GM21786 (cell line): ENCODE measurements around the gene HSPA1A.

Experiments
- ATAC-seq: cut with Tn5 transposase; IDR thresholded peaks from one replicate; pipeline ENCODE4 v1.9.1; 2021; ENCODE audit not compliant: unreplicated experiment

HSPA1A gene

DNA sequence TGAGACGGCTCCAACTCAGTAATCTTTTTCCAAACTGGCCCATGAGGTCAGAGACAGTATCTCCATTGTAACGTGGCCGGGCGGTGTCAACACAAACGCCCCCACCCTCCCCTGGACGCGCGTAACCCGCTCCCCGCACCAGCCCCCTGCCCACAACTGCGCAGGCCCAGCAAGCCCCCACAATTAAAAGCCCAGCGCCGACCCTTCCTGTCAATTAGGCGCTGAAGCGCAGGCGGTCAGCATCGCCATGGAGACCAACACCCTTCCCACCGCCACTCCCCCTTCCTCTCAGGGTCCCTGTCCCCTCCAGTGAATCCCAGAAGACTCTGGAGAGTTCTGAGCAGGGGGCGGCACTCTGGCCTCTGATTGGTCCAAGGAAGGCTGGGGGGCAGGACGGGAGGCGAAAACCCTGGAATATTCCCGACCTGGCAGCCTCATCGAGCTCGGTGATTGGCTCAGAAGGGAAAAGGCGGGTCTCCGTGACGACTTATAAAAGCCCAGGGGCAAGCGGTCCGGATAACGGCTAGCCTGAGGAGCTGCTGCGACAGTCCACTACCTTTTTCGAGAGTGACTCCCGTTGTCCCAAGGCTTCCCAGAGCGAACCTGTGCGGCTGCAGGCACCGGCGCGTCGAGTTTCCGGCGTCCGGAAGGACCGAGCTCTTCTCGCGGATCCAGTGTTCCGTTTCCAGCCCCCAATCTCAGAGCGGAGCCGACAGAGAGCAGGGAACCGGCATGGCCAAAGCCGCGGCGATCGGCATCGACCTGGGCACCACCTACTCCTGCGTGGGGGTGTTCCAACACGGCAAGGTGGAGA, at the start of gene HSPA1A, which contains the start of gene HSPA1L:
Gene HSPA1A (plus strand): TSS at position 519 of the 814 bp plus-strand sequence. CDS start 214 bp downstream, at position 733.
Gene HSPA1L (minus strand): TSS at position 259 of the 814 bp plus-strand sequence. CDS start 3,311 bp downstream, outside the sequence.
- peak; percentile 36 for ATAC-seq

DNA sequence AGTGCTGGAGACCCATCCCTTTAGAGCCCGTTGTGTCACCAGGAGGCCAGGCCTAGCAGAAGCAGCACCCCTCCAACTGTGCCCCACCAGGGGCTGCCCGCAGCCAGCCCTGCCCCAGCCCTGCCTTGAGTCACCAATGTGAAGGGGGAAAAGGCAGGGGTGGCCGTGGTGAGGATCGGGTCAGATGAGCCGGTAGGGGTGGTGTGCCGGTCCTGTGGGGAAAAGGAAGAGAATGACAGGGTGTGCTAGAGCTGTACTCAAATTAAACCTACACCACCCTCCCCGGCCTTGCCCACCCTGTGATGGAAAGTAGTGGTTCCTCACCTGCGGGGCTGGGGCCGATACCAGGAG, 49.8 kb upstream of the HSPA1A start:
- ATAC-seq = no peak

DNA sequence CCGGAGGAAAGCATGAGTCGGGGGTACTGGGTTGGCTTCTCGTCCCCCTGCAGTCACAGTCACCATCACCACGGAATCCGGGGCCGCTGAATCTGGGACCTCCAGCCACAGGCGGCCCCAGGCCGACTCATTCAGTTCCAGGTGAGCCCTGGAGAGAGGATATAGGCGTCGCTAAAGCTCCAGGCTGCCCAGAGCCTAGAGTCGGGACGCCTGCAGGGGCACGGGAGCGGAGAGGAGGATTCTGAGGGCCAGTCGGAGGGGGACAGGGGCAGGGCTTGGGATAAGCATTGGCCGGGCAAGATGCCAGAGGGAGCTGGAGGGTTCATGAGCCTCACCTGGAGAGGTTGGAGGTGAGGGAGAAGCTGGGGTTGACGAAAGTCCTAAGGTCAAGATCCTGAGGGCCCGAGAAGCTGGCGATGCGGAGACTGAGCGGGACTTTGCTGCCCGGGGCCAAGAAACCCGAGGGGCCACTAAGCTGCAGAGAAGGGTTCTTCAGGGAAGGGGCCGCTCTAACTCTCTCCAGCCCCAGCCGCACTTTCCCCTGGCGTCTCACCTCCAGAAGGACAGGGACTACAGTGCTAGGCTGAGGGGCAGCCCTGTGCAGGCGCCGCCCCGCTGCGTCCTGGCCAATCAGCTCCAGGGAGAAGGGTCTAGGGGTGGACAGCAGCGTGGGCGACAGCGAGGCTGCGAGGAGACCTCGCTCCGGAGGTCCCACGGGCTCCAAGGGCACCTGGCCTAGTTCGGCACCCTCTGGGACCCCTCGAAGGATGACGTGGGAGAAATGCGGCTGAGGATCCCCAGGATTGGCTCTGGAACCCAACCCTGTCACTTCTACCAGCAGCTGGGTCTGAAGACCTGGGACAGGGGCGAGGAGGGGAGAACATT, 49.2 kb upstream of the HSPA1A start:
- no peak for ATAC-seq

DNA sequence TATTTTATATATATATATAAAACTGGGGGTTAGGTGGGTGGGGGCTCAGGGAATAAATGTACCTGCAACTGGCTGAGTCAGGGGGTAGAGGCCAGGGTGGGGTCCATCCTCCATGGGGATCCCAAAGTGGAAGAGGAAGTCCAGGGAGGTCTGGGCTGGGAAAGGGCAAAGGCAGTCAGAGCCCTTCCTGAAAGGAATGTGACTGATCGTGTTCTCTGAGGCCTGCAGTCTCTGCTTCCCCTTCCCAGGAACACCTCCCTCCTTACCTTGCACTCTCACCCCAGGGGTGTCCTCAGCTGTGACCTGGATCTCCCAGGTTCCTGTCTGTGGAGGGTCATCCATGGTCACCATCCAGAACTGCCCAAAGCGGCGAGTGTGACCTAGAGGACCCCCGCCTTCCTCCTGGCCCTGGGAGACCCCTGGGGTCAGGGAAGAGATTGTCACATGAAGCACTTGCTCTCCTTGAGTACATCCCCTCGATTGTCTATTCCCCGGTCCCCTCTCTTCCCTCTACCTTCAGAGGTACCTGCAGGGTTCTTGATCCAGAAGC, 48.2 kb upstream of the HSPA1A start:
- ATAC-seq = no peak

DNA sequence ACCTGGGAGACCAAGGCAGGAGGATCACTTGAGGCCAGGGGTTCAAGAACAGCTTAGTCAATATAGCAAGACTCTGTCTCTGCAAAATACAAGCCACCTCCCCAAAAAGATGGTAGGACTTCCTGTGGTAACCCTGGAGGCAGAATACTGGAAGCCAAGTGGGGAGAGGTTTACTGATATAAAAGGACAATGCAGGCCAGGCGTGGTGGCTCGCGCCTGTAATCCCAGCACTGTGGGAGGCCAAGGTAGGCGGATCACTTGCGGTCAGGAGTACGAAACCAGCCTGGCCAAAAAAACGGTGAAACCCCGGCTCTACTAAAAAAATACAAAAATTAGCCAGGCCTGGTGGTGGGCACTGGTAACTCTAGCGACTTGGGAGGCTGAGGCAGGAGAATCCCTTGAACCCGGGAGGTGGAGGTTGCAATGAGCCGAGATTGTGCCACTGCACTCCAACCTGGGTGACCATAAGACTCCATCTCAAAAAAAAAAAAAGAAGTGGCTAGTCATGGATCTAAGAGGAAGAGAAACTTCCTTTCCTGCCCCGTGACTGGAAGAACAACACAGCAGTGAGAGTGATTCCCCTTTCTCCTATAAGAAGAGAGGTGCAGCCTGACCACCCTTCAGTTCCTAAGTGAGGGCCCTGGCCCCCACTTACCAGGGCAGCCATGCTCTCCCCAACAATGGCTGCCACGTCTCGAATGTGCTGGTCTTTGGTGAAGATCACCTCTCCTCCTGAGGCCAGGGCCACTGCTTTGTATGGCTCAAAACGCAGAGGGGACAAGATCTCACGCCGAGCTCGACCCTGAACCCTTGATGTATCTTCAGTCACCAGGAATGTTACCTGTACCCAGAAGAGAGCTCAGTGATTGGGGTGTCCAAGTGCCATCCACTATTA, 46.7 kb upstream of the HSPA1A start:
- no peak for ATAC-seq

DNA sequence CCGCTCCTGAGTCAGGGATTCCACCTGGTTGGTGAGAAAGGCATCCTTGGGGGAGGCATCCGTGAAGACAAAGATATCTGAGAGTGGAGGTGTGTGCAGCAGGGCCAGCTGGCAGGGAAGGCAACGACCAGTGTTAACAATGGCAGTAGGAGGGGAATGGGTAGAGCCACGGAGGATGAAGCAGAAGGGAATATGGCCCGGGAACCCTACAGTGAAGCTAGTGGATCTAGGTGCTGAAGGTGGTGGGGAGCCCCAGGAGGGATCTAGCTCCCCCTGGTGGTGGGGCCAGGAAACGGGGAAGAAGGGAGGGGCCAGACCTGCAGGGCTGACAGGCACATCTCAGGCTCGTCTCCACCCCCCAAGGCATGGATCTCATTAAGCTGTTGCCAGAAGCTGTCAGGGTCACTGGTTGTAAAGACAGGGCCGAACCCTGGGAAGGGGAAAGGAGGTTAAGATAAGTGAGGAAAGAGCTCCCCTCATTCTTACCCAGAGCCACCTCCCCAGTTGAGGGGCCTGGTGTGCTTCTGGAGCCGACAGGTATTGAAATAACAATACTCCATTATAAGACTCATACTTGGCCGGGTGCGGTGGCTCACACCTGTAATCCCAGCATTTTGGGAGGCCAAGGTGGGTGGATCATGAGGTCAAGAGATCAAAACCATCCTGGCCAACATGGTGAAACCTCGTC, 45.5 kb upstream of the HSPA1A start:
- no peak for ATAC-seq

DNA sequence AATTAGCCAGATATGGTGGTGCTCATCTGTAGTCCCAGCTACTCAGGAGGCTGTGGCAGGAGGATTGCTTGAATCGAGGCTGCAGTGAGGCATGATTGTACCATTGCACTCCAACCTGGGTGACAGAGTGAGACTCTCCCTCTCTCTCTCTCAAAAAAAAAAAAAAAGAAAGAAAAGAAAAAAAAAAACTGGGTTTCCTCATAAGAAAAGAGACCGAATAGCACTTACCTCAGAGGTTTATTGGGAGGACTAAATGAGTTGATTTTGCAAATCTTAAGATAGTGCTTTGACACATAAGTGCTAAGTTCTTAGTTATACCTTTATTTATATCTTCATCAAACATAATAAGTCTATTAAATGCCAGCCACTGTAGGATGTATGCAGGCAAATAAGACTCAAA, 44.5 kb upstream of the HSPA1A start:
- ATAC-seq = no peak

DNA sequence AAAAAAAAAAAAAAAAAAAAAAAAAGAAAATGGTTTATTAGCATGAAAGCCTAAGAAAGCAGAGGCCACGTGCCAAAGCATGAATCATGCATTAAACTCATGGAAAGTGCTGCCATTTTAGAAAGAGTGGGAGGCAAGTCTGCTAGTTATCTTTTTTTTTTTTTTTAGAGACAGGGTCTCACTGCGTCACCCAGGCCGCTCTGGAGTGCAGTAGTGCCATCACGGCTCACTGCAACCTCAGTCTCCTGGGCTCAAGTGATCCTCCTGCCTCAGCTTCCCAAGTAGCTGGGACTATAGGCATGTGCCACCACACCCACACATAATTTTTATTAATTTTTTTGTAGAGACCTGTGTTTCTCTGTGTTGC, 43.4 kb upstream of the HSPA1A start:
- ATAC-seq = no peak

DNA sequence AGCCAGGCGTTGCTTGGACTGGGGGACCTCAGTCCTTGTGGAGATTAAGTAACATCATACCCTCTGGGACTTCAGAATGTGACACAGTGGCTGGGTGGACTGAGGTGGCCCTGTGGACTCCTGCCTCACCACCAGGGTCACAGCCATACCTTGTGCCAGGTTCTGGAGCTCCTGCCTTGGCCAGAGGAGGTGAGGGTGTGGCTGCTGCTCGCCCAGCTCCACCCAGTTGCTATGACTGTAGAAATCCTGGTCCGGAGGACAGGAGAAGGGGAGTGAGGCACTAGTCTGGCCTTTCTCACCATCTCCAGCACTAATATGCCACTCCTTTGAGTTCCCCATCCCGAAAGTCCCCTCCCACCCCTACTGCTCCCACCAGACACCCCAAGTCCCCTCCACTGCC, 40.2 kb upstream of the HSPA1A start:
- ATAC-seq = no peak

DNA sequence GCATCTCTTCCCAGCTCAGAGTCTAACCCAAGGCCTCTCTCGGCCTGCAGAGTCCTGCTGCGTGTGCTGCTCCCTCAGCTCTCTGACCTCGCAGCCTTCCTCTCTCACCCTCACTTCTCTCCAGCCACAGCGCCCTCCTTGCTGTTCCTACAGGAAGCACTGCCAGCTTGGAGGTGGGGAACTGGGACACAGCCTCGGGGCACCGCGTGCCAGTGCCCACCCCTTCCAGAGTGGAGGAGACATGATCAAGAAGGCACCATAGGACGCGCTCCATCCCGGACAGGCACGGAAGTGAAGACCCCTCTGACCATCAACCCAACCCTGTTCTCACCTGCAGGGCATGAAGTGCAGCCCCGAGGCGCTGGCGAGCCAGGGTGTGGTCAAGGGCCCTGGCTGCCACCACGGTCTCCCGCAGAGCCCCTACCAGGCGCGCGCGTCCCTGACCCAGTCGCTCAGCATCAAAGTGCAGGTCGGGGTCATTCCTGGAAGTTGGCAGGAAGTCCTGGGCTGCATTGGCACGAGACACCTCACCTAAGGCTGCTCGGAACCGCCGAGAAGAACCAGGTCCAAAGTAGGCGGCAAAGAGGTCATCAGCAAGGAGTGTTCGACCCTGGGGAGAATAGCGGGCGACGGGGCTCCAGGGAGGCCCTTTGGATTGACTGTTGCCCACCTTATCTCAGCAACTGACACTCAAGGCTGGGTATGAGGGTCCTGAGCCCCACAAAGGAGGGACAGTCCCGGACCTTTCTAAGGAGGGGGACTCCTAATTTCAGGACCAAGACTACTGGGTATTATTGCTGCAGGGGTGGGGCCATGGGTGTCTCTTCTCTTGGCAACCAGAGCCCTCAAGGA, 39.5 kb upstream of the HSPA1A start:
- no peak for ATAC-seq

DNA sequence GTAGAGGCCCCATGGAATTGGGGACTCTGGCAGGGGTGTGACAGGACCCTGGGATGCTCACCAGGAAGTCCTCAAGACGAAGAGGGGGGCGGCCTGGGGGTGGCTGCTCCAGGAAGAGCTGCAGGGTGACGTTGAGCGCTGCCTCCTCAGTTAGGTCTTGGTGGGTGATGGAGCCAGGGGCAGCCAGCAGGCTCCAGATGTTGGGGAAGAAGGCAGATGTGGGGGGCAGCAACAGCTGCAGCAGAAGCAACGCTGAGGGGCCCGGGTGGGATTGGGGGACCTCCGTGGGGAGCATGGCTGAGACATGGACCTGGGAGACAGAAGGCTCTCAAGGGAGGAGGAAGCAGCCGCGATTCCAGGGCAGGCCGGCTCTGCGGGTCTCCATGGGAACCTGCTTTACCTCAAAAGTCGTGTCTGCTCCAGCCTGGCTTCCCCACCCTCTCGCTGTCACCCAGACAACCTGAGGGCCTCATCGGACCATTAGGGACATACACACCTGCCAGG, 38.8 kb upstream of the HSPA1A start:
- ATAC-seq = no peak

DNA sequence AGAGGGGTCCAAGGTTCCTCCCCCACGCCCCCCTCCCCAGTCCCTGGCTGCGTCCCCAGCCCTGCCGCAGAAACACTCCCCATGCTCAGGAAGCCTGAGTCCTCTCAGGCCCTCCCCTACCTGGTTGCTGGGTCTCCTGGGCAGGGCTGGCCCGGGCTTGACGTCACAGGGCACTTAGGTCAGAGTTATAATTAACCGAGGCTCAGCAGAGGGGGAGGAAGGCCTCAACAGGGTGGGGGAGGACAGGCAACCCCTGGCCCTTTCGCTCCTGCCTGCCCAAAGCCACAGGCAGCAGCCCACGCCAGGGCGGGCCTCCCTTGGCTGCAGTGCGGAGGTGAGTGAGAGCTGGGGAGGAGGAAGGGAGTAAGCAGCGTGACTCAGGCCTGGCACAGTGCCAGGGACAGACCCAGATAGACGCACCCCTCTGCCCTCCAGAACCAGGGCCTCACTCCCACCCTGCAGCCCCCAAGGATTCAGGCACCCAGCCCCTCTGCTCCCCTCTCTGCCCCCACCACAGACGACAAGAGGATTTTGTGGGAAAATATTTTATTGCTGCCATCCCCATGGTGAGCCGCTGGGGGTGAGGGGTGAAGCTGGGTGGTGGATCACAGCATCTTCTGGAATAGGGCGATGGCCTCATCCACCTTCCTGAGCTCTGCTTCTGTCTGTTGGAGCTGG, 38.2 kb upstream of the HSPA1A start, which contains the start of gene VWA7:
Gene VWA7 (minus strand): TSS at position 340 of the 678 bp plus-strand sequence. CDS start 549 bp downstream, outside the sequence.
- ATAC-seq = peak; percentile 81

DNA sequence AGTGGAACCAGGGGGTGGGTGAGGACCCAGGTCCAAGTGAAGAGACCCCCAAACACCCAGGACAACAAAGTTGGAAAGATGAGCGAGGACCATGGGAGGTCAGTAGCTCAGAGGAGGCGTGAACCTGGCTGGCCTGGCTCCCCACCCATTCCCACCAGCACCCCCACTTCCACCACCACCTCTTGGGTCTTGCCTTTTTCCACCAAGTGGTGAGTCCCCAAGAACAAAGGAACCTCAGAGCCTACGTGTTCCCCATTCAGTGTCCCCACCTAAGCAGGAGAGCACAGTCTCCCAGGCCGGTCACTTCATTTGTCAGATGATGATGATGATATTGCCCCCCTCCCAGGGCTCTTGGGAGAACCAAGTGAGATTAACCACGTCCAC, 37.7 kb upstream of the HSPA1A start:
- no peak for ATAC-seq

DNA sequence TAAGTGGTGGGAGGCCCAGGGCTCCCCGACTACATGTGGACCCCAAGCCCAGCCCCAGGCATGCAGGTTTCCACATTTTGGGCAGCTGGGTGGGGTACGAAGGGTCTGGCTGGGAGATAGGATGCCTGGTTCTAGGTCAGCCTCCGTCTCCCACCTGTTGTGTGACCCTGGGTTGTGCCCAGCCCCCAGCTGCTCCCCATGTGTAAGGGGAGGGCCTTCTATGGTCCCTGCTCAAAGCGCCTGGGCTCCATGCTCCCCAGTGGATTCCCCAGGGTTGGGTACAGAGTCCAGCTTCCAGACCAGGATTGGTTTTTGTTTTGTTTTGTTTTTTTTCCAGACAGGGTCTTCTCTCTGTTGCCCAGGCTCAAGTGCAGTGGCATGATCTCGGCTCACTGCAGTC, 37.1 kb upstream of the HSPA1A start:
- ATAC-seq = no peak

DNA sequence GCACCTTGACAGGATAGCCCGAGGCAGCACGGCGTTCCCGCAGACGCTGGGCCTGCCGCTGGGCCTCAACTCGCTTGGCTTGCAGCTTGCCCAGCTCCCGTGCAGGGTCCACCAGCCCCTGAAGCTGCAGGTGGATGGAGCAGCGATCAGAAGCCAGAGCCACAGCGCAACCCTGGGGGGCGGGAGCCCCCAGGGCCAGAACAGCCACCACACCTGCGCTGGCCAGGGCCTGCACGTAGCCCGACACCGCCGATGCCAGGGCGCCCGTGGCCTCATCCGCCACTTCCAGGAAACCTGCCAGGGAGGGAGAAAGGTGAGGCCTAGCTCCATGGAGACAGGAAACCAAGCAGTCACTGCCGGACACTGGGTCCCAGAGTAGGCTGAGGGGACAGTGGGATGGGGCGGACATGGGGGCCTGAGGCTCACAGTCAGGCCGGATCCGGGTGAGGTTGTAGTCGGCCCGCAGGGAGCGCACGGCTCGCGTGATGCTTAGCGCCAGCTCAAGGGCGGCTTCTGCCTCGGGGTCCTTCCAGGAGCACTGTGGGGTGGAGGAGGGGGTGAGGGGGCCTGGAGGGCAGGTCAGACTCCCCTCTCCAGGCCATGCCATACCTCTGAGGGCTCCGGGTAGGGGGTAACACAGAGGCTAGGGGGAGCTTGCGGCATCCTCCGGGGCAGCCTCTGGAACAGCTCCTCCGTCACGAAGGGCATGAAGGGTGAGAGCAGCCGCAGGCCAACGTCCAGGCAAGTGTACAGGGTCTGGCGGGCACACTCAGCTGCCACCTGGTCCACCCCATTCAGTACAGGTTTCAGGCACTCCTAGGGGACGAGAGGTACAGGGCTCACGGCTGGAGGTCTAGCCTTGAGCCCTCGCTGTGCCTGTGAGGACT, 36.1 kb upstream of the HSPA1A start:
- ATAC-seq = no peak

DNA sequence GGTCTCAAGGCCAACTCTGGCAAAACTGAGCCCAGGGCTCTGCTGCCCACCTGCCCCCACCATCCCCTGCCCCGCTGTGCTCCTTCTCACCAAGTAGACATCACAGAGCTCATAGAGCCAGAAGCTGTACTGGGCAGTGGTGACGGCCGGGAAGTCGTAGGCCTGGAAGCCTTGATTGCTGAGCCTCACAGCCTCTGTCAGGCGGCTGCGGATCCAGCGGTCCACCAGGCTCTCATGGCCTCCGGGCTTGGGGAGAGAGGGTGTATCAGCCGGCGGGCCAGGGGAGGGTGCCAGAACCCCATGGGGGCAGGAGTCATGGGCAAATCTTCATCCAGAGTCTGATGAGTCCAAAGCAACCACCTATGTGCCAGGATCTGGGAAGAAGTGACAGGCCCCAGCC, 35.4 kb upstream of the HSPA1A start:
- no peak for ATAC-seq

DNA sequence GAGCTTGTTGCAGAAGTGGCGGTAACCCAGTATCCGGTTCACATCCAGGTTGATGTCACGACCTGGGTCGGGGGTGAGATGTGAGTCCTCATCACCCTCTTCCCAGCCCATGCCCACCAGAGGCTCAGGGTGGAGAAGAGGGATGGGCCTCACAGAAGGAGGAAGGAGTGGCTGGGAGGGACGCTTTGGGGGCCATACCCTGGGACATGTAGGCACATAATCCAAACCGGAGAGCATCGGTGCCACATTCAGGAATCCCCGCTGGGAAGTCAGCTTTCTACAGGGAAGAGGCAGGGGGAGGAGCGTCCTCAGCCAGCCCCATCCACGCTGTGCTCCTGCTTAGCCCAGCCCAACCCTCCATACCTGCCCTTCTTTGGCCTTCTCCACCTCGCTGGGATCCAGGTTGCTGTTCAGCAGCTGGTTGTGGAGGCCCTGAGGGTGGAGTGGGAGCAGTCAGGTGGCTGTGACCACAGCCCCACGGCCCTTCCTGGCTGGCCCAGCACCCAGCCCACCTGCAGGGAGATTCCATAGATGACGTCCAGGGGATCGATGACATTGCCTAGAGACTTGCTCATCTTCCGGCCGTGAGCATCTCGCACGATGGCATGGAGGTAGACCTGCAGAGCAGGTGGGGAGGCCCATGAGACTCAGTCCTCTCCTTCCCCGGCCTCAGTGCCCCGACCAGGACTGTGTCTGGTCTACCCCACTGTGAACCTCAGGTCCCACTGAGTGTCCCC, 34.7 kb upstream of the HSPA1A start:
- ATAC-seq = no peak
